Smooth muscle cell of trachea (primary cell): ENCODE results near the gene SLC1A4. TPM values are rescaled to one million over a fixed set of nuclear protein-coding genes. Genes with fewer than 3 reads are reported as not detected.

Experiments
- total RNA-seq: library from RNA; depleted of rRNA; stranded (reverse); fragments of >200 nt; gene quantifications from 2 replicates; pipeline ENCODE4 v1.2.1, GENCODE V29; 2014

Gene SLC1A4
- 2.0 and 8.3 TPM in 2 replicates for total RNA-seq

GRCh38 chr2:64989126-64989981 is at the start of gene SLC1A4:
Gene SLC1A4, plus strand, starts transcription at chr2:64989399. Its CDS starts 245 bp downstream, at chr2:64989644.

DNA sequence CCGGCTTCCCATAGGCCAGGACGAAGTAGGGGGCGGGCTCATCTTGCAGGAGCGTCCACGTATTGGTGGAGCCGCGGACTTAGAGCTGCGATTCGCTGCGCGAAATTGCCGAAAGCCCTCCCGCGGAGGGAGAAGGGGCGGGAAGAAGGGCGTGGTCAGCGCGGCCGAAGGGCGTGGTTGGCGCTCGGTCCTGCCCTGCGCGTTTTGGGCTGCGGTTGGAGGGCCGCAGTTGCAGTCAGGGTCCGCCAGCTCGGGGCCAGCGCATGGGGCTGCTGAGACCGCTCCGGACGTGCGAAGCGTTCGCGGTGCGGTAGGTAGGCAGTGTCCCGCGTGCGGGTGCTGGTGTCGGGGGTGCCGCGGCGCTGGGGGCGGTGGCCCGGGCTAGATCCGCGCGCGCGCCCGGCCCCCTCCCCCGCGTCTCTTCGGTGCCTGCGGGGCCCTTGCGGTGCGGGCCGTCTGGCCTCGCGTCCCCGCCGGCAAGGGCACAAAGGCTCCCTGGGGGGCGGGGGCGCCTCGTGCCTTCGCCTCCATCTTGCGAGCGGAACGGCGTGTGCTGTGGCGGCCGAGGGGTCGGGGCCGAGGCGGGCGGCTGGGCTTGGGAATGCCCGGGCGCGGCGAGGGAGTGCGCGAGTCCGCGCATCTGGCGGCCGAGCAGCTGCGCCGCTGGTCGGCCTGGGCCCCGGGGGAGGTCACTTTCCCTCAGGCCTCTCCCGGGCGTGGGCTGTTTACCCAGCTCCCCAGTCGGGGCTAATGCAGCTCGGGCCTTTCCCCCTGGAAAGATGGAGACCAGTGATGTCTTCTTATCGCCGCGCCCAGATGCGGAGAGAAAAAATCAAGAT is 67.2 kb downstream of the SLC1A4 start, which contains the start of gene CEP68:
TSS of gene CEP68 (plus strand) at position 202 of the 839 bp plus-strand sequence. CDS start 13,029 bp downstream, outside the sequence.

Other genes starting within 250 kb of the SLC1A4 start
- 8.6 and 16.5 TPM in 2 replicates for gene CEP68, start 67.0 kb downstream of the SLC1A4 start, total RNA-seq
- 86.8 and 121 TPM in 2 replicates for gene RAB1A, start 140.7 kb downstream of the SLC1A4 start, total RNA-seq
- gene ACTR2, start 238.4 kb downstream of the SLC1A4 start, total RNA-seq: 81.0 and 161 TPM in 2 replicates